ENCODE results near the gene CIDEA. TPM values are rescaled to one million over a fixed set of nuclear protein-coding genes. Genes with fewer than 3 reads are reported as not detected.

CIDEA gene
- total and polyA plus RNA-seq, 9 of the 15 experiments (the other 6 are each of a cell fraction or from before 2014, with no cell fraction given), result not detected

DNA sequence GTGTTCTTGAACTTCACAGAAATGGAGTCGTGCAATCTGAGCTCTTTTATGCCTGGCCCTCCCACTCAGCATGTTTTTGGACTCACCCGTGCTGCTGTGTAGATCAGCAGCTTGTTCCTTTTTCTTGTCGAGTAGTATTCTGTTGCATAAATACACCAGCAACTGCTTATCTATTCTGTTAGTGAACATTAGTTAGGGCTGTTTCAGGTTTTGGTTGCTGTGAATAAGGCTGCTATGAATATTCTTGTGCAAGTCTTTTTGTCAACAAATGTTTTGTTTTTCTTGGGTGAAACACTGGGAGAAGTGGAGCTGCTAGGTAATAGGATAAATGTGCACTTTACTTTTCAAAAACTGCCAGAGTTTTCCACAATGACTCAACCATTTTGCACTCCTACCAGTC is 15.3 kb upstream of the CIDEA start:
- H3K4me2 ChIP-seq (ENCODE audit: insufficient read depth, low read length), result no peak overlapping the region
- intact Hi-C loops (cut with micrococcal nuclease) (no loop called here), in situ Hi-C loops (cut with MboI) (no loop called here)
- no peak overlapping the region for H3K4me3 ChIP-seq
- H4K20me1 ChIP-seq (replicated peaks; ENCODE audit: control insufficient read depth, insufficient read depth, low read length), result no peaks in the 10 kb centered on the region
- POLR2A ChIA-PET, result no interaction called here
- ATAC-seq (no peak), FAIRE-seq (no peak), DNase-seq (ENCODE audit: extremely low read depth in 1 of 4, low spot score in 3 of 4) (peak in 2 of 4 experiments; percentile 4 to 33)
- H3K9me1 ChIP-seq (ENCODE audit: control insufficient read depth, insufficient read depth, low read length), result no peaks in the 10 kb centered on the region
- H3K9ac ChIP-seq (ENCODE audit: insufficient read depth in 1 of 2, low read depth in 2 of 2, low read length in 2 of 2), result no peak overlapping the region
- no peak overlapping the region for H3K27ac ChIP-seq (ENCODE audit: extremely low read depth, low read depth, low read length)
- no peaks in the 10 kb centered on the region for H3K9me3 ChIP-seq (replicated peaks; ENCODE audit: control insufficient read depth, insufficient read depth, low read depth, low read length)
- H3K79me2 ChIP-seq (ENCODE audit: control insufficient read depth, insufficient read depth, low read length), result no peaks in the 10 kb centered on the region
- peak overlapping the region; percentile 30; the same call in 1 of the 2 replicates for H2AFZ ChIP-seq (ENCODE audit: low read depth, low read length)
- CTCF ChIA-PET (ENCODE audit: low intra/inter-chr PET ratio), result no interaction called here
- peak; percentile 36 for TF ChIP-seq MAFG (tag; conservative IDR thresholded peaks at IDR 0.05)
- peak; percentile 36; the same call in 1 of the 2 replicates for TF ChIP-seq C11orf30 (IDR thresholded peaks at IDR 0.05; ENCODE audit: low read depth)
- TF ChIP-seq, protein P1, sequence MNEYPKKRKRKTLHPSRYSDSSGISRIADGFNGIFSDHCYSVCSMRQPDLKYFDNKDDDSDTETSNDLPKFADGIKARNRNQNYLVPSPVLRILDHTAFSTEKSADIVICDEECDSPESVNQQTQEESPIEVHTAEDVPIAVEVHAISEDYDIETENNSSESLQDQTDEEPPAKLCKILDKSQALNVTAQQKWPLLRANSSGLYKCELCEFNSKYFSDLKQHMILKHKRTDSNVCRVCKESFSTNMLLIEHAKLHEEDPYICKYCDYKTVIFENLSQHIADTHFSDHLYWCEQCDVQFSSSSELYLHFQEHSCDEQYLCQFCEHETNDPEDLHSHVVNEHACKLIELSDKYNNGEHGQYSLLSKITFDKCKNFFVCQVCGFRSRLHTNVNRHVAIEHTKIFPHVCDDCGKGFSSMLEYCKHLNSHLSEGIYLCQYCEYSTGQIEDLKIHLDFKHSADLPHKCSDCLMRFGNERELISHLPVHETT (CRISPR knock-in tag; conservative IDR thresholded peaks at IDR 0.05 in 1 of 2, IDR thresholded peaks at IDR 0.05 in 1 of 2), result no peak
- TF ChIP-seq, protein P2, sequence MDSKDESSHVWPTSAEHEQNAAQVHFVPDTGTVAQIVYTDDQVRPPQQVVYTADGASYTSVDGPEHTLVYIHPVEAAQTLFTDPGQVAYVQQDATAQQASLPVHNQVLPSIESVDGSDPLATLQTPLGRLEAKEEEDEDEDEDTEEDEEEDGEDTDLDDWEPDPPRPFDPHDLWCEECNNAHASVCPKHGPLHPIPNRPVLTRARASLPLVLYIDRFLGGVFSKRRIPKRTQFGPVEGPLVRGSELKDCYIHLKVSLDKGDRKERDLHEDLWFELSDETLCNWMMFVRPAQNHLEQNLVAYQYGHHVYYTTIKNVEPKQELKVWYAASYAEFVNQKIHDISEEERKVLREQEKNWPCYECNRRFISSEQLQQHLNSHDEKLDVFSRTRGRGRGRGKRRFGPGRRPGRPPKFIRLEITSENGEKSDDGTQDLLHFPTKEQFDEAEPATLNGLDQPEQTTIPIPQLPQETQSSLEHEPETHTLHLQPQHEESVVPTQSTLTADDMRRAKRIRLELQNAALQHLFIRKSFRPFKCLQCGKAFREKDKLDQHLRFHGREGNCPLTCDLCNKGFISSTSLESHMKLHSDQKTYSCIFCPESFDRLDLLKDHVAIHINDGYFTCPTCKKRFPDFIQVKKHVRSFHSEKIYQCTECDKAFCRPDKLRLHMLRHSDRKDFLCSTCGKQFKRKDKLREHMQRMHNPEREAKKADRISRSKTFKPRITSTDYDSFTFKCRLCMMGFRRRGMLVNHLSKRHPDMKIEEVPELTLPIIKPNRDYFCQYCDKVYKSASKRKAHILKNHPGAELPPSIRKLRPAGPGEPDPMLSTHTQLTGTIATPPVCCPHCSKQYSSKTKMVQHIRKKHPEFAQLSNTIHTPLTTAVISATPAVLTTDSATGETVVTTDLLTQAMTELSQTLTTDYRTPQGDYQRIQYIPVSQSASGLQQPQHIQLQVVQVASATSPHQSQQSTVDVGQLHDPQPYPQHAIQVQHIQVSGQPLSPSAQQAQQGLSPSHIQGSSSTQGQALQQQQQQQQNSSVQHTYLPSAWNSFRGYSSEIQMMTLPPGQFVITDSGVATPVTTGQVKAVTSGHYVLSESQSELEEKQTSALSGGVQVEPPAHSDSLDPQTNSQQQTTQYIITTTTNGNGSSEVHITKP (IDR thresholded peaks at IDR 0.05; ENCODE audit: partially characterized antibody), result peak; percentile 35
- WGBS (ENCODE audit: insufficient coverage, low coverage, missing lambda C conversion rate), result 0% methylated on average over 3 of the region's 3 CpGs
- peaks cover 13 to 15% of the 10 kb centered on the region in 2 experiments for H3K4me1 ChIP-seq (replicated peaks in 1 of 2; ENCODE audit: control insufficient read depth in 2 of 2, insufficient read depth in 2 of 2, low read length in 2 of 2)
- no peaks in the 10 kb centered on the region for H3K36me3 ChIP-seq (ENCODE audit: control insufficient read depth, insufficient read depth, low read length)
- H3K27me3 ChIP-seq (ENCODE audit: control insufficient read depth in 2 of 2, insufficient read depth in 2 of 2, low read length in 2 of 2), result peaks cover 19 to 28% of the 10 kb centered on the region in 2 experiments
- no TSS peak for BruUV-seq (replicated peaks)

Measured in K562 (cell line).